Activated naive CD4-positive, alpha-beta T cell treated with anti-CD3 and anti-CD28 coated beads for 36 hours (primary cell): ENCODE measurements around the gene KCTD19. TPM values are rescaled to one million over a fixed set of nuclear protein-coding genes. Genes with fewer than 3 reads are reported as not detected.

ENCODE experiments used
- CTCF ChIA-PET: fragments of 350-600 bp; sonication (Branson Sonifier 250); formaldehyde crosslinking; loops from one replicate; lab custom pipeline; 2021; ENCODE audit warnings: antibody characterized with exemption; lab: Charles Lee
- DNase-seq: peaks from one replicate; pipeline ENCODE4 v3.0.0-alpha.2; 2020
- H3K27ac Mint-ChIP-seq: one replicate; pipeline ENCODE4 v1.8.0; 2021; ENCODE audit warnings: mild to moderate bottlenecking, mixed read lengths
- H3K27me3 Mint-ChIP-seq: one replicate; pipeline ENCODE4 v1.8.0; 2021; ENCODE audit warnings: low read depth, mixed read lengths
- H3K36me3 Mint-ChIP-seq: one replicate; pipeline ENCODE4 v1.8.0; 2021; ENCODE audit warnings: low read depth, mixed read lengths
- H3K4me1 Mint-ChIP-seq: one replicate; pipeline ENCODE4 v1.8.0; 2021; ENCODE audit warnings: low read depth, mixed read lengths
- H3K4me3 Mint-ChIP-seq: one replicate; pipeline ENCODE4 v1.8.0; 2021; ENCODE audit warnings: mild to moderate bottlenecking, moderate library complexity, mixed read lengths
- H3K9me3 Mint-ChIP-seq: one replicate; pipeline ENCODE4 v1.8.0; 2021; ENCODE audit warnings: mixed read lengths
- intact Hi-C: fragments of 100-400 bp; cut with micrococcal nuclease; formaldehyde crosslinking; loops from one replicate; pipeline ENCODE4 v1.15.1; 2023
- total RNA-seq, 2 experiments: library from RNA; stranded (reverse); gene quantifications; one replicate each; pipeline ENCODE4 v1.2.3, GENCODE V29; 2021

Gene KCTD19
- total RNA-seq, 2 experiments from 2014 or later, result 1.0 to 1.3 TPM

GRCh38 chr16:67252609-67253497 is 73.7 kb downstream of the KCTD19 start:
- intact Hi-C loops, result no loop called here
- Mint-ChIP-seq H3K4me3 (no peak overlapping the region), H3K27me3 (peaks cover 12% of the 10 kb centered on the region), H3K9me3 (no peaks in the 10 kb centered on the region), H3K4me1 (peaks cover 17% of the 10 kb centered on the region), H3K36me3 (peaks cover 4% of the 10 kb centered on the region), H3K27ac (no peak overlapping the region)
- CTCF ChIA-PET, result interaction anchor here (0.7 kb wide), 1 partner anchor 59 kb away, joined by 3 read pairs; no protein-coding TSS in a partner anchor
- DNase-seq, result no peak

GRCh38 chr16:67250045-67250327 is 76.6 kb downstream of the KCTD19 start:
- H3K27ac Mint-ChIP-seq, result no peak overlapping the region

GRCh38 chr16:67249178-67250044 is 77.1 kb downstream of the KCTD19 start:
- Mint-ChIP-seq H3K4me1 (peaks cover 36% of the 10 kb centered on the region), H3K36me3 (no peaks in the 10 kb centered on the region), H3K27me3 (peaks cover 8% of the 10 kb centered on the region), H3K4me3 (peak overlapping the region; percentile 71), H3K27ac (no peak overlapping the region), H3K9me3 (no peaks in the 10 kb centered on the region)
- CTCF ChIA-PET, result interaction anchor here (0.6 to 1.6 kb wide), 6 partner anchors 11 to 265 kb away, joined by 3 to 4 read pairs (median 3); no protein-coding TSS in a partner anchor
- no peak for DNase-seq
- intact Hi-C loops, result loop anchor here (5.0 to 10.0 kb wide), 3 partner anchors 313 to 835 kb away; partner anchors contain the start of genes CTCF, NFATC3 and THAP11

More at GRCh38 chr16:67250045-67250327, 76.6 kb downstream of the KCTD19 start:
- no peaks in the 10 kb centered on the region for H3K36me3 Mint-ChIP-seq
- peaks cover 30% of the 10 kb centered on the region for H3K4me1 Mint-ChIP-seq
- DNase-seq, result no peak
- peak overlapping the region; percentile 71 for H3K4me3 Mint-ChIP-seq
- intact Hi-C loops, result no loop called here
- CTCF ChIA-PET, result interaction anchor here (0.6 to 1.1 kb wide), 2 partner anchors 10 to 270 kb away, joined by 4 read pairs; no protein-coding TSS in a partner anchor
- H3K27me3 Mint-ChIP-seq, result peaks cover 8% of the 10 kb centered on the region
- no peaks in the 10 kb centered on the region for H3K9me3 Mint-ChIP-seq

GRCh38 chr16:67248401-67249177 is 78.0 kb downstream of the KCTD19 start, which contains the start of gene SLC9A5:
TSS of gene SLC9A5 (plus strand) at chr16:67248979. CDS start at chr16:67249015, 36 bp downstream.
- peaks cover 8% of the 10 kb centered on the region for H3K27me3 Mint-ChIP-seq
- peak within 1 kb of the TSS; percentile 89 for H3K4me3 Mint-ChIP-seq
- no peaks in the 10 kb centered on the region for H3K36me3 Mint-ChIP-seq
- peak within 1 kb of the TSS; percentile 63 for H3K27ac Mint-ChIP-seq
- intact Hi-C loops, result loop anchor here (5.0 to 10.0 kb wide), 3 partner anchors 314 to 836 kb away; partner anchors contain the start of genes CTCF, NFATC3 and THAP11
- H3K4me1 Mint-ChIP-seq, result peaks cover 43% of the 10 kb centered on the region
- CTCF ChIA-PET, result interaction anchor here (0.6 to 1.6 kb wide), 6 partner anchors 12 to 218 kb away, joined by 3 to 4 read pairs (median 3); no protein-coding TSS in a partner anchor
- no peaks in the 10 kb centered on the region for H3K9me3 Mint-ChIP-seq
- DNase-seq, result peak; percentile 37

GRCh38 chr16:67248073-67248400 is 78.5 kb downstream of the KCTD19 start:
- H3K27me3 Mint-ChIP-seq, result peaks cover 8% of the 10 kb centered on the region
- no peaks in the 10 kb centered on the region for H3K36me3 Mint-ChIP-seq
- CTCF ChIA-PET, result interaction anchor here (0.6 to 1.8 kb wide), 9 partner anchors 13 to 218 kb away, joined by 3 to 6 read pairs (median 3); no protein-coding TSS in a partner anchor
- H3K4me3 Mint-ChIP-seq, result peak overlapping the region; percentile 89
- H3K4me1 Mint-ChIP-seq, result peaks cover 46% of the 10 kb centered on the region
- H3K9me3 Mint-ChIP-seq, result no peaks in the 10 kb centered on the region
- DNase-seq, result peak; percentile 32
- intact Hi-C loops, result loop anchor here (5.0 to 10.0 kb wide), 3 partner anchors 314 to 837 kb away; partner anchors contain the start of genes CTCF, NFATC3 and THAP11
- peak overlapping the region; percentile 63 for H3K27ac Mint-ChIP-seq

- H3K4me3 Mint-ChIP-seq, result peak within 1 kb of the TSS; percentile 89
- CTCF ChIA-PET, result interaction anchor here (0.6 to 1.8 kb wide), 7 partner anchors 15 to 184 kb away, joined by 3 to 6 read pairs (median 3); partner anchors contain the start of genes HSD11B2 and PLEKHG4
- peaks cover 8% of the 10 kb centered on the region for H3K27me3 Mint-ChIP-seq
- no peaks in the 10 kb centered on the region for H3K9me3 Mint-ChIP-seq
- H3K36me3 Mint-ChIP-seq, result no peaks in the 10 kb centered on the region
- peaks cover 49% of the 10 kb centered on the region for H3K4me1 Mint-ChIP-seq
- peak within 1 kb of the TSS; percentile 76 for H3K27ac Mint-ChIP-seq
- intact Hi-C loops, result loop anchor here (1.0 to 10.0 kb wide), 6 partner anchors 31 to 837 kb away; partner anchors contain the start of genes CTCF, NFATC3, PHAF1 and THAP11
- DNase-seq, result peak; percentile 99
These were observed 79.1 kb downstream of the KCTD19 start, which contains the start of gene FHOD1 for GRCh38 chr16:67247192-67248072. TSS of gene FHOD1 (minus strand) at chr16:67247481. CDS start at chr16:67247410, 71 bp downstream.

GRCh38 chr16:67246756-67247191 is 79.8 kb downstream of the KCTD19 start:
- peaks cover 52% of the 10 kb centered on the region for H3K4me1 Mint-ChIP-seq
- H3K27ac Mint-ChIP-seq, result peak overlapping the region; percentile 76
- peak overlapping the region; percentile 89 for H3K4me3 Mint-ChIP-seq
- peaks cover 8% of the 10 kb centered on the region for H3K27me3 Mint-ChIP-seq
- no peaks in the 10 kb centered on the region for H3K9me3 Mint-ChIP-seq
- H3K36me3 Mint-ChIP-seq, result no peaks in the 10 kb centered on the region
- CTCF ChIA-PET, result interaction anchor here (1.4 to 1.8 kb wide), 4 partner anchors 32 to 184 kb away, joined by 3 to 6 read pairs (median 4); partner anchors contain the start of genes HSD11B2 and PLEKHG4
- intact Hi-C loops, result loop anchor here (1.0 to 10.0 kb wide), 6 partner anchors 32 to 838 kb away; partner anchors contain the start of genes CTCF, NFATC3, PHAF1 and THAP11
- DNase-seq, result no peak

- H3K27ac Mint-ChIP-seq, result peak overlapping the region; percentile 76
- H3K27me3 Mint-ChIP-seq, result peaks cover 8% of the 10 kb centered on the region
- peak overlapping the region; percentile 89 for H3K4me3 Mint-ChIP-seq
- H3K36me3 Mint-ChIP-seq, result peaks cover 3% of the 10 kb centered on the region
- intact Hi-C loops, result loop anchor here (2.0 to 10.0 kb wide), 4 partner anchors 137 to 839 kb away; partner anchors contain the start of genes CTCF, NFATC3, PHAF1 and THAP11
- DNase-seq, result peak; percentile 65
- CTCF ChIA-PET, result interaction anchor here (0.6 to 1.8 kb wide), 8 partner anchors 19 to 185 kb away, joined by 3 to 9 read pairs (median 4); partner anchors contain the start of genes HSD11B2, PLEKHG4 and TMEM208
- H3K4me1 Mint-ChIP-seq, result peaks cover 57% of the 10 kb centered on the region
- no peaks in the 10 kb centered on the region for H3K9me3 Mint-ChIP-seq
These were observed 80.3 kb downstream of the KCTD19 start for GRCh38 chr16:67246081-67246755.

- peaks cover 3% of the 10 kb centered on the region for H3K36me3 Mint-ChIP-seq
- H3K4me3 Mint-ChIP-seq, result peak overlapping the region; percentile 89
These were observed 80.9 kb downstream of the KCTD19 start for GRCh38 chr16:67245674-67246080.

More at GRCh38 chr16:67245674-67246080, 80.9 kb downstream of the KCTD19 start:
- Mint-ChIP-seq H3K9me3 (no peaks in the 10 kb centered on the region), H3K27me3 (peaks cover 8% of the 10 kb centered on the region), H3K27ac (no peak overlapping the region), H3K4me1 (peaks cover 58% of the 10 kb centered on the region)
- intact Hi-C loops, result loop anchor here (2.0 to 10.0 kb wide), 5 partner anchors 137 to 839 kb away; partner anchors contain the start of genes CTCF, NFATC3, PHAF1 and THAP11
- CTCF ChIA-PET, result interaction anchor here (0.6 to 1.5 kb wide), 5 partner anchors 19 to 182 kb away, joined by 3 to 9 read pairs (median 3); partner anchors contain the start of gene TMEM208
- no peak for DNase-seq
